NCI-H82 treated with DMSO at 0.1 percent for 48 hours (cell line): ENCODE results near the gene BCL2L2.

Experiments
- DNase-seq: peaks from one replicate; lab custom pipeline; 2025; ENCODE audit not compliant: unreplicated experiment; lab: John Stamatoyannopoulos, UW

Gene BCL2L2

DNA sequence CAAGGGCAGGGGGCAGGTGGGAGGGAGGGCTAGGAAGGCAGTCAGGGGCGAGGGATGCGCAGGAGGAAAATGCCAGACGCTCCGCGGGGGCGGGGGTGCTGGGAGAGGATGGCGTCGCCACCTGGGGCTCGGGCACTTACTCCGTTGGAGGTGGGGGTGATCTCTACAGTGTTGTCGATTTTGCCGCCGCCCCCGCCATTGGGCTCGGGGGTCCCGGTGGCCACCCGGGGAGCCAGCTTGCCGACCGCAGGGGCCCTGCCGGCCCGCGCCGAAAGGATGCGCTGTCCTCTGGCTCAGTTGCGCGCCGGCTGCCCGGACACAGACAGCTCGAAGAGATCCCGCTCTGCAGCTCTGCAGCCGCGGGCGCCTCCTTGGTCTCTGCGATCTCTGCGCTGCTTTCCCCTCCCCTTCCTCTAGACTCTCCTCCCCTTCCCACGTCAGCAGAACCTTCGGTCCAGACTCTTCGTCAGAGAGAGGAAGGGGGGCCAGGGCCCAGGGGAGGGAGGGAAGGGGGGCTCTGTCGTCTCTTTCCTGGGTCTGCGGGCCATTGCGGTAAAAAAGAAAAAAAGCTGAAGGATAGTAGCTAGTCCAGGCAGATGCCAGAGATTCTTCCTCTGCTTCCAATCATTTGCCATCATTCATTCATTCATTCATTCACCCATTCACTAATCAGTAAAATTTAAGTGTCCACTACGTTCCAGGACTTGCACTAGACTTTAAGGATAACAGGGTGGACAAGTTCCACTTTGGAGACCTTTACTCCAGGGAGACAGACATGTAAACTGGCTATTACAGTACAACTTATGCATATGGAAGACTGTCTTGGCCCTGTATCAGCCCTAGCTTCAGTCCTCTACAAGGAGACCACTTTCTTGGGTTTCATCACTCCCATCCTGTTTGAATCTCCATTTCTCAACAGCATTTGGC lies 46.1 kb downstream of the BCL2L2 start, which contains the start of gene SLC22A17:
Gene SLC22A17, minus strand, starts transcription at position 382 of the 927 bp plus-strand sequence.
- peak; percentile 99 for DNase-seq

DNA sequence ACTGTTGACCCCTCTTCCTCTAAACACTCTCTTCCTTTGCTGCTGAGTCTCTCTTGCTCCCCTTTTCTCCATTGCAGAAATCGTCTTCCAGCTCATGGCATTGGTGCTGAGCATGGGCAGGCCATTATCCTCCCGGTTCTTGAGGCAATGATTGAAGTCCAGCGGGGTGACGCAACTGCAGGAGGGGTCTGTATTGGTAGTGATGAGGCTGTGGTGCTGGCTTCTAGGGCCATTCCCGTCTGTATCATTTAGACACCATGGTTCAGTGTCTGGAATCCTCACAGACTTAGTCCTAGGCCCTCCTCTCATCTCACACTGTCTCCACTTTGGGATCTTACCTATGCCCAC lies 46.8 kb downstream of the BCL2L2 start:
- DNase-seq, result no peak

DNA sequence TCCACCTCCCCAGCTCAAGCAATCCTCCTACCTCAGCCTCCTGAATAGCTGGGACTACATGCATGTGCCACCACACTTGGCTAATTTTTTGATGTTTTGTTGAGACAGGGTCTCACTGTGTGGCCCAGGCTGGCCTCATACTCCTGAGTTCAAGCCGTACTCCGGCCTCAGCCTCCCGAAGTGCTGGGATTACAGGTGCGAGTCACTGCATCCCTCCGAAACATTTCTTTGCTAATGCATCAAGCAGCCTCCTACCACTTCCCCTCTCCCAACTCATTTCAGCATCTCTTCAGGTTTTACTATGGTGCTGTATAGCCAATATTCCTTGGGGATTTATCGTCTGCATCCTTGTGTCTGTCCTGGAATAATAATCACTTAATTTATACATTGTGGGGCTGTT lies 48.4 kb downstream of the BCL2L2 start:
- DNase-seq, result no peak

DNA sequence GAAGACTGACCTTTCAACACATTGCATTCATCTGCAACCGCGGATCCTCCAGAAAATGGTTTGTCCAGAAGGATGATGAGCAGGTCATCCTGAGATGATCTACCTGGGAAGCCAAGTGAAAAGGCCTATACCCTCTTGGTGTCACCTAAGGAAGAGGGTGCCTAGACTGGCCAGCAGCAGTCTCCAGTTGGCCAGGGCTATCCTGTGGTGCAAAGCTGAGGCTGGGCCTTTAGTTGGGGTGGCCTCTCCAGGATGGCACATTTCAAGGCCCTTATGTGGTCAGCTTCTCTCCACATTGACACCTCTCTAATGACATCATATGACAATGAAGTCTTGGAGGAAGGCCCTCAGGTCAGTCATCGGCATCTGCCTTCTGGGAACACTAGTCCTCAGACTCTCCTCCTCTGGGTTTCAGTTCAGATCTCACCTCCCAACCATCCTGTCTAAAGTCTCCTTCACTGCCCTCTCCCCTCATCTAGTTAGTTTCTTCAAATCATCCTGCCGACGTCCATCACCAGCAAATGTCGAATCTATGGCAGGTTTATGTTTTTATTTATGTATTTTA lies 49.3 kb downstream of the BCL2L2 start:
- DNase-seq, result no peak

DNA sequence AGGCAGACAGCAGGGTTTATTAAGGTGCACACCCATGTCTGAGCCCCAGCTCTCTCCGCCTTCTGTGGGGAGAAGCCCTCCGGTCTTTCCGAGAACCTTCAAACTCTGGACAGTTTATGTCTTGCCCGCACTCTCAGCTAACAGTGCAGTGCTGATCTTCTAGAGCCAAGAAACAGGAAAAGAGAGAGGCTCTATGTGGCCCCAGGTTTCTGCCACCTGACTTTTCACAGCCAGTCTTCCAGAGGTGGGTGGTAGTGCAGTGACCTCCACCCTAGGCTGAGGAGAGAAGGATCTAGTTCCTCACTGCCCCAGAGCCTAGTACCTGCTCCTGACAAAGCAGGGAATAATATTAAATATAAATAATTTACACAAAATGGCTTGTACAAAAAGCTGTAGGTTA lies 50.0 kb downstream of the BCL2L2 start:
- DNase-seq, result no peak

DNA sequence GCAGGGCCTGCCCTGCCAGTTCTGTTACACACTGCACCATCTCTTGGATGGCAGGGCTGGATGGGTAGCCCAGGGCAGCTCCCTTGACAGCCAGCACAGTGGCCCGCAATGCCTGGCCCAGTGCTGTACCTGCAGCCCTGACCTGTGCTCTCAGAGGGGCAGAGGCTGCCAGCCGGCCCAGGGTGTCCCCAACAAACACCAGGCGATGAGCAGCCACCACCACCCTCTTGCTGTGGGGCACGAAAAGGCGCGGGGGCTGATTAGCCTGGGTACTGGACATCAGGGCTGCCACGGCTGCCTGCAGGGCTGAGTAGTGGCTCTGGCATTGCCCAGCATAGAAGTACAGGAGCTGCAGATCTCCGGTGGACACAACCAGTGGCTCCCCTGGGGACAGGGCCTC lies 50.6 kb downstream of the BCL2L2 start:
- no peak for DNase-seq

DNA sequence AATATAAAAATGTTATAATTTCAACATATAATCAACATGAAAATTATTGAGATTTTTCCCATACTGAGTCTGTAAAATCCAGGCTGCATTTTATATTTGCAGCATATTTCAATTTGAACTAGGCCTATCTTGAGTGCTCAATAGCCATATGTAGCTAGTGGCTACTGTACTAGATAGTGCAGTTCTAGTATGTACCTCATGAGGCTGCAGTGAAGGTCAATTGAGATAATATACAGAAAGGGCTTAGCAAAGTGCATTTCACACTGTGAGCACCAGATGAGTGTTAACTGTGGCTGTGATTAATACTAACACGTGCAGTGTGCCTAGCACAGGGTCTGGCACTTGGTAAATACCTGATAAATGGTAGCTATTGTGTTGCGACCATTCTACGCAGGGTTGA lies 51.4 kb downstream of the BCL2L2 start:
- DNase-seq, result no peak

DNA sequence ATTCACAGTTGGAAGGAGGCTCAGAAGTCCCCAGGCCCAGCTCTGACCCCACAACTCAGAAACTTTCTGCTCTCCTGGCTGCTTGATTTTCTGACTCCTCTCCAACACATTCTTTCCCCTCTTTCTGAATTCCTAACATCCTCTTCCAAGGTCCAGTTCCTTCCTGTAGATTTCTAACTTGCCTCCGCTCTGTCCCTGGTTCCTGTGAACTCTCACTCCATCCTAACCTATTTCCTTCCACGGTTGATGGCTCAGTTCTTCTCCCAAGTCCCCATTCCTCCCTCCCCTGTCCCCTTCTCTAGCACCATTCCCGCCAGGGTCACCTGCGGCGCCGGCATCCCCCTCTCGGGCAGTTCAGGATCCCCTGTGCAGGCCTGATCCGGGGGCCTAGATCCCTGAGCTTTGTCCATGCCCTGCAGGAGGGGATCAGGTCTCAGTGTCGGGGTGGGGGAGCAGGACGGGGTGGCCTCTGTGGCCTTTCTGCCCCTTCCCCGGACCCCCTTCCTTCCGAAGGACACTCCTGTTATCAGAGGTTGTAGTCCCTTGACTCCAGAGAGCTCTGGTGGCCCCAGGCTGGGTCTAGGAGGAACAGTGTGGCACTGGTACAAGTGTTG lies 52.0 kb downstream of the BCL2L2 start:
- no peak for DNase-seq

DNA sequence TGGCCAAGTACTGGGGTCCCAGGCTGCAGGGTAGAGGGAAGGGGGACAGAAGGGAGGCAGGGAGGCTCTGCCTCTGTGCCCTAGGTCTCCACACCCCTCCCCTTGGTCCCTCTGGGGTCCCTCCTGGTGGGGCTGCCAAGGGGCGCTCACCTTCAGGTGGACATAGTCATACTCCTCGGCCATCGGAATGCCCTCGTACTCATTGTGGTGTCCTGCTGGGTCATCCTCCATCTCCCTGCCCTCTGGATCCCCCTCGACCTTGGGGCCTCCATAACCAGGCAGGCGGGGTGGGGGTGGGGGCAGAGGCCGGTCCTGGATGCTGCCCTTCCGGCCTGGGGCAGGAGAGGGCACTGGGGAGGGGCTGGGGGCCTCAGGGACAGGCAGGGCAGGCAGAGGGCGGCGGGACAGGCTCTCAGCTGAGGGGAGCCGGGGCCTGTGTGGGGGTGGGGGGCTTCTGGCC lies 52.6 kb downstream of the BCL2L2 start:
- DNase-seq, result no peak

DNA sequence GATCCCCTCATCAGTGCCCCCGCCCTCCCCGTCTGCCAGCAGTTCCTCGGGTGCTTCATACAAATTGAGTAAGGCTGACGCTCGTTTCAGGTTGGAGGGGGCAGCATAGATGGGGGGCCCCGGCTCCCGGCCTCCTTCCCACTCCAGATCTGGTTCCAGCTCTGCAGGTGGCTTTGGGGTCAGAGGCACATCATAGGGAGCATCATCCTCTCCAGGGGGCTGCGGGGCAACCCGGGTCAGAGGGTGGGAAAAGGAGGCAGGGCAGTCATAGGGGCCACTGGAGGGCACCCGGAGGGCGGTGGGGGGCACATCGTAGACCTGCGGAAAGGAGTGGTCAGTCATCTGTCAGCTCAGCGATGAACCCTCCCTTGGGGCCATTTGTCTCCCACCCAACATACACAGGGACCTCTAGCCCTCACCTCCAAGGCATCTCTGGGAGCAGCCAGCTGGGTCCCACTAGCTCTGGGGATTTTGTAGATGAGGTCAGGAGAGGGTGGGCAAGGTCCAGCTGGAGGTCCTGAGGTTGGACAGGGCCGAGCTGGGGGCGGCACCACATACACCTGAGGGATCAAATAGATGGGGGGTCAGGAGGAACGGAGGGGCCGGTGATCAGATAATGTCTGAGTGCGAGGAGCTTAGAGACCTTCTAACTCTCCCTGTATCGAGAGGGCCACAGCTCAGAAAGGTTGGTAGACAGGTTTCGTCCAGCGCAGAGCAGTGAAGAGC lies 53.3 kb downstream of the BCL2L2 start:
- DNase-seq, result no peak

DNA sequence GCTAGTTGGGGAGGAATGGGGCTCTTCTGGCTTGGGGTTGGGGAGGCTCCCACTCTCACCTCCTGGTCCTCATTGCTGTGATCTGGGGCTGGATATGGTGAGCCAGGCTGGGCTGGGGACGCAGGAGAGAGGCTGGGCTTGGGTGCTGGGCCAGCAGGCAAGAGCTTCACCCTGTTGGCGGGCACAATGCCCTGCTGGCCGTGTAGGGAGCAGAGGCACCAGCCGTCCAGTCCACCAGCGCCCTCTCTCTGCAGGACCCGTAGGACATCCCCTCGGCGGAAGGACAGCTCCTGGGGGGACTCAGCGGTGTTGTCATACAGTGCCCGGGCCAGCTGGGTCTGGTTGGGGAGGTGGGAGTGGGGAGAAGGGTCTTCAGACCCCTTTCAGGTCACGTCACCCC lies 53.9 kb downstream of the BCL2L2 start:
- no peak for DNase-seq

DNA sequence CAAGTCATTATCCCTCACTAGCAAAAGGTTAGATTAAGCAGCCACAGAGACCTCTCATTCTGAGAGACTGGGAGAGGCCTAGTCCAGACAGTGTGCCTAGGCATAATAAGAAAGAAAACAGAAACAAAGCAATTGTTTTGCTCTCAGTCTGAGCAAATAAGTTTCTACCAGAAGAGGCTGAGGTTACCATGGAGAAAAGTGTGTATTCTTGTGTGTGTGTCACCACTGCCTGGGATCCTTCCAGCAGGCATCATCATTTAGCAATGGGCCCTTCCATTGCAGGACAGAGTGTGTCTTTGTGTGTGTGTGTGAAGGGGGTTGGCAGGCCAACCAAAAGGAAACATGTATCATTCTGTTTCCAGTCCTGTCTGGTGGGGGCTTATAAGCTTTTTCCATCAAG lies 54.7 kb downstream of the BCL2L2 start:
- DNase-seq, result no peak
